Lower lobe of right lung (tissue), 2 donors: ENCODE results near the gene REX1BD. TPM values are rescaled to one million over a fixed set of nuclear protein-coding genes. Genes with fewer than 3 reads are reported as not detected.
A peak's percentile ranks its signal among the peaks of the same experiment; 100 is the strongest.

Source experiments
- ATAC-seq, 2 donors: fragments of 200-7000 bp; cut with Tn5 transposase; one replicate each; pipeline ENCODE4 v1.9.1; 2020 to 2022; ENCODE audit warnings: mild to moderate bottlenecking in 2 of 2, moderate library complexity in 2 of 2
- DNase-seq: peaks from one replicate; pipeline ENCODE4 v3.0.0-alpha.2; 2020
- H3K27ac ChIP-seq: fragments of 200-600 bp; one replicate; pipeline ENCODE4 v1.8.0; 2022
- H3K27me3 ChIP-seq: fragments of 200-600 bp; one replicate; pipeline ENCODE4 v1.8.0; 2022; ENCODE audit warnings: low read depth
- H3K36me3 ChIP-seq: fragments of 200-600 bp; one replicate; pipeline ENCODE4 v1.8.0; 2022; ENCODE audit warnings: mild to moderate bottlenecking
- H3K4me1 ChIP-seq: fragments of 200-600 bp; one replicate; pipeline ENCODE4 v1.8.0; 2022
- H3K4me3 ChIP-seq: fragments of 200-600 bp; one replicate; pipeline ENCODE4 v1.8.0; 2022; ENCODE audit warnings: mild to moderate bottlenecking
- H3K9me3 ChIP-seq: fragments of 200-600 bp; one replicate; pipeline ENCODE4 v1.8.0; 2022
- intact Hi-C: fragments of 100-400 bp; cut with DNase I; formaldehyde crosslinking; loops from one replicate; pipeline ENCODE4 v1.11.0; 2022
- total RNA-seq: library from RNA; stranded (reverse); fragmentation: NEBNext Ultra II Directional; extraction: Animal tissue kit (Norgen Biotek cat#: 25700); gene quantifications from one replicate; pipeline ENCODE4 v1.2.1, GENCODE V29; 2021
- TF ChIP-seq, protein P1 (sequence below): fragments of 200-600 bp; IDR thresholded peaks from one replicate; pipeline ENCODE4 v1.8.0; 2022; ENCODE audit warnings: antibody characterized with exemption, mild to moderate bottlenecking
- donor health status: DM: no; HTN: yes; CAD: no; lungs with severe emphysema.

REX1BD gene
- total RNA-seq, 1 donor from 2014 or later = 60.4 TPM

DNA sequence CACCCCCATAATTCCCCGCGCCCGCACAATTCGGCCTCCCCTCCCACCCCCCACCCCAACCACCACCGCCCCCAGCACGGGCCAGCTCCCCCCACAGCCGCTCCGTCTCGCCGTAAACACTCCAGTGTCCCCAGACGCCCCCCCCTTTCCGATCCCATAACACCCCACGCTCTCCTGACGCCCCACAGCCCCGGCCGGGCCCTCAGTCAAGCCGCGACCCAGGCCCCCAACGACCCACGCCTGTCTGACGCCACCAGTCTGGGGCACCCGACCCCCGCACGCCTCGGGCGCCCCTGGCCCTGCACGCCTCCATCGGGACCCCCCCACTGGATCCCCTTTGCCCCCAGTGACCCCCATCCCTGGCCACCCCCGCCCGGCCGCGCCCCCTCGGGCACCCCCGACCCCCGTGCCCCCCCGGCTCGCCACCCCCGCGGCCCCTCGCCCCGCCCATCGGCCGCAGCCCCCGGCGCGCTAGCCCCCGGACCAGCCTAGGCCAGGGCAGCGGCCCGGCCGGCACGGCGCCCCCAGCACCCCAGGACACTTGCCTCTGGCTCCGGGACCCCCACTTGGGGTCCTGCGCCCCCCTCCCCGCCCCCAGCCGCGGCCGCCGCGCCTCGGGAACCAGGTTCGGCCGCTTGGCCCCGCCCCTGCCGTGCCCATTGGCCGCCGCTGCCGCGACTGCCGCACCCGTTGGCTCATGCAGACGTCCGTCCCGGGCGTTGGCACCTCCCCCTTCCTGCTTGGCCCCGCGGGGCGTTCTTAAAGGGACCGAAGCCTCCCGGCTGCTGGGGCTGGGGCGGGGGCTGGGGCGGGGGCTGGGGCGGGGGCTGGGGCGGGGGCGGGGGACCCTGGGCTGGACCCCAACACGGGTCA is 45.4 kb upstream of the REX1BD start, which contains the start of gene FKBP8:
Gene FKBP8 (minus strand): TSS at position 633 of the 873 bp plus-strand sequence. CDS start 1,603 bp downstream, outside the sequence.
- Histone ChIP-seq H3K27me3 (no peaks in the 10 kb centered on the region), H3K27ac (peak within 1 kb of the TSS; percentile 86), H3K36me3 (peaks cover 35% of the 10 kb centered on the region), H3K9me3 (no peaks in the 10 kb centered on the region), H3K4me1 (peaks cover 18% of the 10 kb centered on the region), H3K4me3 (peak within 1 kb of the TSS; percentile 59)
- TF ChIP-seq, protein P1, sequence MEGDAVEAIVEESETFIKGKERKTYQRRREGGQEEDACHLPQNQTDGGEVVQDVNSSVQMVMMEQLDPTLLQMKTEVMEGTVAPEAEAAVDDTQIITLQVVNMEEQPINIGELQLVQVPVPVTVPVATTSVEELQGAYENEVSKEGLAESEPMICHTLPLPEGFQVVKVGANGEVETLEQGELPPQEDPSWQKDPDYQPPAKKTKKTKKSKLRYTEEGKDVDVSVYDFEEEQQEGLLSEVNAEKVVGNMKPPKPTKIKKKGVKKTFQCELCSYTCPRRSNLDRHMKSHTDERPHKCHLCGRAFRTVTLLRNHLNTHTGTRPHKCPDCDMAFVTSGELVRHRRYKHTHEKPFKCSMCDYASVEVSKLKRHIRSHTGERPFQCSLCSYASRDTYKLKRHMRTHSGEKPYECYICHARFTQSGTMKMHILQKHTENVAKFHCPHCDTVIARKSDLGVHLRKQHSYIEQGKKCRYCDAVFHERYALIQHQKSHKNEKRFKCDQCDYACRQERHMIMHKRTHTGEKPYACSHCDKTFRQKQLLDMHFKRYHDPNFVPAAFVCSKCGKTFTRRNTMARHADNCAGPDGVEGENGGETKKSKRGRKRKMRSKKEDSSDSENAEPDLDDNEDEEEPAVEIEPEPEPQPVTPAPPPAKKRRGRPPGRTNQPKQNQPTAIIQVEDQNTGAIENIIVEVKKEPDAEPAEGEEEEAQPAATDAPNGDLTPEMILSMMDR = no peak
- intact Hi-C loops = no loop called here
- peak; percentile 98 to 99 for ATAC-seq
- peak; percentile 95 for DNase-seq

DNA sequence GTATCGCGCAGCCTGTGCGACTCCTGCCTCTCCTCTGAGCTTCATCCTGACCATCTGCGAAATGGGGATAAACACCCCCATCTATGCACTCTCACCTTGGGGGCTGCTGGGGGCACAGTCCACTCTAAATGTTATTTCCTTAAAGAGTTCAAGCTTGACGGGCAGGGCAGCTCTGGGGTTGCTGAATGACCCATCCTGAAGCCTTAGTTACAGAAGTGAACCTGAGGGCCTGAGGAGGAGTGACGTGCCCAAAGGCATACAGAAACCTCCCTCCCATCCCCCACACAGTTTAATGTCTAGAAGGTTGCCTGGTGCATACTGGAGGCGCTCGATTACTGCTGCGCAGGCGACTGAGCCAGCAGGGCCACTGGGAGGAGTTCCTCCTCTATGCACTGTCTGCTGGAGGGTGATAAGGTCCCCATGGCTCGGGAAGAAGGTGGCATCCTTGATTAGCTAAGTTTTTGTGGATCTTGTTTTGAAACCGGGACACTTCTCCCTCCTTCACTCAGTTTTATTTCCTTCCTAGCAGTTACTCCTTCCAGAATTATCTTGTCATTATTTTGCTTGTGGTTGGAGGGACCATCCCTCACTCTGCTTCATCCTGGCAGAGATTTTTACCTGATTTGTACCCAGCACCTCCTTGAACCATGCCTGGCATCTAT is 44.7 kb upstream of the REX1BD start:
- Histone ChIP-seq H3K27me3 (no peaks in the 10 kb centered on the region), H3K27ac (peak overlapping the region; percentile 86), H3K4me3 (peak overlapping the region; percentile 59), H3K4me1 (peaks cover 18% of the 10 kb centered on the region), H3K9me3 (no peaks in the 10 kb centered on the region), H3K36me3 (peaks cover 27% of the 10 kb centered on the region)
- TF ChIP-seq, protein P1 = peak; percentile 10
- peak; percentile 73 for DNase-seq
- intact Hi-C loops = no loop called here
- ATAC-seq = peak; percentile 71 to 83

DNA sequence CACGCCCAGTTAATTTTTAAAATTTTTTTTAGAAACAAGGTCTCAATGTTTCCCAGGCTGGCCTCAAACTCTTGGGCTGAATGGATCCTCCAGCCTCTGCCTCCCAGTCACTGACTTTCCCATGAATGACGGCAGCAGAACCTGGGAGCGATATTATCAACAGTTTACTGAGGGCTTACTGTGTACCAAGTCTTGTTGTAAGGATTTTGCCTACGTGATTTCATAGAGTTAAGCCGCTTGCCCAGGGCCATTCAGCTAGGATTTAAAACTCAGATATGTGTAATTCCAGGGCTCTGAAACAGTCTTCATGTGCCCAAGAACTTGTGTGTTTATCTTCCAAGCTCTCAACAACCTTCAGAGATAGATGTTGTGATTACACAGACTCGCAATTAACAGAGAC is 37.0 kb upstream of the REX1BD start:
- H3K36me3 ChIP-seq = no peaks in the 10 kb centered on the region
- no peak overlapping the region for H3K4me3 ChIP-seq
- no peak overlapping the region for H3K27ac ChIP-seq
- intact Hi-C loops = no loop called here
- no peaks in the 10 kb centered on the region for H3K9me3 ChIP-seq
- TF ChIP-seq, protein P1 = no peak
- ATAC-seq = no peak
- no peaks in the 10 kb centered on the region for H3K4me1 ChIP-seq
- no peaks in the 10 kb centered on the region for H3K27me3 ChIP-seq
- no peak for DNase-seq

DNA sequence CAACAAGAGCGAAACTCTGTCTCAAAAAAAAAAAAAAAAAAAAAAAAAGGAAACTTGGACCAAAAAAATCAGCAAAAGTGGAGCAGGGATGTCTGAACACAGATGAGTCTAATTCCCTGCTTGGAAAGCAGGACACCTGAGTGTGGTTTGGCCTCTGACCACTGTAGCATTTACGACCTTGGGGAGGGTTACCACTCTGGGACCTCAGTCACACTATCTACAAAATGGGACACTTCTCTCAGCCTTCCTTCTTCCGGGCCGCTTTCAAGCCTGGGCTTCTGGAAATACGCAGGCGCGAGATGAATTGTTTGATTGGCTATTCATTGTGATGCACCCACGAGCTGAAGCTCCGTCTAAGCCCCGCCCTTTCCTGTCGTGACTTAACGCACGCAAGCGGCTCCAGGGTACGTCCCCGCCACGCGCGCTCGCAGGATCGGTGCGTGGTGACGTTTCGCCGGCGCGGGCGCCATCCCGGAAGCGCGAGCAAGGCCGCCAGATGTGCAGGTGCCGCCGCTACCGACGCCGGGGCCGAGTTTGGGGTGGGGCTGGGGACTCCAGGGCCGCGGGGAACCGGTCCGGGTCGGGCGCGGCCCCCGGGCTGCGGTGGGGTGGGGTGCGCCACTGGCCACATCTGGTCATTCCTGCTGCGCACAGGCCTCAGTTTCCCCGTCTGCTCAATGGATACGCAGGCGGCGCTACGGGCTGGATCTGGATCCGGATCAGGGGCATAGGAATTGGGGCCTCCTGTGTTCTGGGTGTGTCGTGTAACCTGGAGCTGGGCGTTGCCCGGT is 31.0 kb upstream of the REX1BD start, which contains the start of gene KXD1:
Gene KXD1 (plus strand): TSS at position 460 of the 791 bp plus-strand sequence. CDS start 4,187 bp downstream, outside the sequence.
- peak; percentile 100 for DNase-seq
- Histone ChIP-seq H3K36me3 (peaks cover 8% of the 10 kb centered on the region), H3K4me1 (peaks cover 14% of the 10 kb centered on the region), H3K4me3 (peak within 1 kb of the TSS; percentile 93), H3K27ac (peak within 1 kb of the TSS; percentile 96), H3K27me3 (no peaks in the 10 kb centered on the region), H3K9me3 (no peaks in the 10 kb centered on the region)
- intact Hi-C loops = no loop called here
- peak; percentile 99 for ATAC-seq
- TF ChIP-seq, protein P1 = no peak

DNA sequence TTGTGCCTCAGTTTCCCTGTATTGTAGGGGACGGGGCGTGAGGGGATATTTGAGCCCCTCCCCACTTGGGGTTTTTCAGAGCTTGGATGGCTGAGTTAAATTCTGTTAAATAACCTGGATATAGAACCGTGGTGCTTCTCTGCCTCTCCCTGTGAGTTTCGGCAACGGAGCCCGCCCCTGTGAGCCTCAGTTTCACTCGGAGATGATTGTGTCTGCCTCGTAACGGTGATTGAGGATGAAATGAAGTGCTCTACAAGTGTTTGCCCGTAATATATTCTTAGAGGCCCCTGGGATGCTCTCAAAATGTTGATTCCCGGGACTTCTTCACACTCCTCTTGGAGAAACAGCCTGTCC is 30.4 kb upstream of the REX1BD start:
- Histone ChIP-seq H3K9me3 (no peaks in the 10 kb centered on the region), H3K27ac (peak overlapping the region; percentile 96), H3K4me1 (peaks cover 14% of the 10 kb centered on the region), H3K36me3 (peaks cover 14% of the 10 kb centered on the region), H3K27me3 (no peaks in the 10 kb centered on the region), H3K4me3 (peak overlapping the region; percentile 93)
- intact Hi-C loops = no loop called here
- TF ChIP-seq, protein P1 = no peak
- DNase-seq (no peak), ATAC-seq (peak in 1 of 2 donors; percentile 29)
